Panc1 (cell line): ENCODE data around the gene KLC1.

Experiments
- CTCF ChIP-seq: fragments of 450-650 bp; IDR thresholded peaks from 2 replicates; pipeline ENCODE4 v1.5.1; 2017; ENCODE audit warnings: mild to moderate bottlenecking
- POLR2AphosphoS5 ChIP-seq: IDR thresholded peaks from 2 replicates; pipeline ENCODE4 v1.6.1; 2012; ENCODE audit warnings: mild to moderate bottlenecking, low read depth, low read length, moderate library complexity

- TF ChIP-seq POLR2AphosphoS5 (no peak), CTCF (no peak)
Observed at GRCh38 chr14:103623883-103624482, 5.0 kb upstream of the KLC1 start.
